NK-92 treated with Interleukin-12 subunit alpha and Interleukin-12 subunit beta, amount 100 ng/mL, for 24 hours (cell line): ENCODE data around the gene UQCRHL.
"Not testable (repeated sequence)": the region's sequence is repeated elsewhere in the genome, so short reads cannot be mapped to it uniquely, and the experiment has no call there.

ENCODE experiments used
- DNase-seq: peaks from one replicate; lab custom pipeline; 2025; lab: John Stamatoyannopoulos, UW

The UQCRHL gene

GRCh38 chr1:15835205-15835740 lies 27.8 kb upstream of the UQCRHL start:
- no peak for DNase-seq

GRCh38 chr1:15834406-15835204 lies 27.2 kb upstream of the UQCRHL start:
- DNase-seq, result peak; percentile 85

GRCh38 chr1:15833842-15834405 lies 26.5 kb upstream of the UQCRHL start:
- no peak for DNase-seq

- DNase-seq, result no peak
Observed at GRCh38 chr1:15833069-15833679, 25.7 kb upstream of the UQCRHL start.

- DNase-seq, result no peak
Observed at GRCh38 chr1:15830258-15830657, 22.8 kb upstream of the UQCRHL start.

- not testable (repeated sequence) for DNase-seq
Observed at GRCh38 chr1:15828931-15829330, 21.5 kb upstream of the UQCRHL start.

- not testable (repeated sequence) for DNase-seq
Observed at GRCh38 chr1:15827567-15827966, 20.1 kb upstream of the UQCRHL start.

- DNase-seq, result no peak
Observed at GRCh38 chr1:15826810-15827507, 19.5 kb upstream of the UQCRHL start.

- DNase-seq, result no peak
Observed at GRCh38 chr1:15825800-15826199, 18.4 kb upstream of the UQCRHL start.

GRCh38 chr1:15820478-15820877 lies 13.0 kb upstream of the UQCRHL start:
- no peak for DNase-seq

GRCh38 chr1:15816674-15817073 lies 9.2 kb upstream of the UQCRHL start:
- no peak for DNase-seq

- DNase-seq, result no peak
Observed at GRCh38 chr1:15810073-15810472, 2.6 kb upstream of the UQCRHL start.

GRCh38 chr1:15808955-15809354 lies 1.5 kb upstream of the UQCRHL start:
- no peak for DNase-seq

- no peak for DNase-seq
Observed at GRCh38 chr1:15807121-15807520, 328 bp downstream of the UQCRHL start.

GRCh38 chr1:15804060-15804459 lies 3.4 kb downstream of the UQCRHL start:
- DNase-seq, result no peak

- no peak for DNase-seq
Observed at GRCh38 chr1:15803380-15803779, 4.1 kb downstream of the UQCRHL start.

GRCh38 chr1:15802234-15802965 lies 5.0 kb downstream of the UQCRHL start:
- no peak for DNase-seq

- no peak for DNase-seq
Observed at GRCh38 chr1:15799928-15800835, 7.3 kb downstream of the UQCRHL start.

GRCh38 chr1:15799004-15799867 lies 8.2 kb downstream of the UQCRHL start:
- DNase-seq, result peak; percentile 63
